ENCODE measurements around the gene IMPDH1. TPM values are rescaled to one million over a fixed set of nuclear protein-coding genes. Genes with fewer than 3 reads are reported as not detected.

The IMPDH1 gene
- polyA plus RNA-seq, 1 donor from 2014 or later = 49.7 TPM

- TF ChIP-seq MXI1 (conservative IDR thresholded peaks at IDR 0.05; ENCODE audit: poor library complexity, severe bottlenecking) (no peak), EZH2 (IDR thresholded peaks at IDR 0.05; ENCODE audit: borderline replicate concordance, insufficient read depth, low read length, poor library complexity, severe bottlenecking) (no peak), TAF1 (IDR thresholded peaks at IDR 0.05; ENCODE audit: low read depth) (no peak), EP300 (conservative IDR thresholded peaks at IDR 0.05; ENCODE audit: poor library complexity, severe bottlenecking) (no peak), POLR2AphosphoS5 (IDR thresholded peaks at IDR 0.05) (no peak), CTCF (IDR thresholded peaks at IDR 0.05; ENCODE audit: poor library complexity, severe bottlenecking) (no peak), RAD21 (conservative IDR thresholded peaks at IDR 0.05) (no peak), SMC3 (conservative IDR thresholded peaks at IDR 0.05; ENCODE audit: poor library complexity) (no peak), REST (IDR thresholded peaks at IDR 0.05; ENCODE audit: borderline replicate concordance) (no peak)
- Histone ChIP-seq H3K36me3 (ENCODE audit: insufficient read depth, low read length) (no peaks in the 10 kb centered on the region), H3K9me2 (ENCODE audit: insufficient read depth, low read length) (no peaks in the 10 kb centered on the region), H3K79me2 (replicated peaks; ENCODE audit: insufficient read depth, low read length) (peaks cover 18% of the 10 kb centered on the region), H3F3A (ENCODE audit: insufficient read depth, low read length, poor library complexity, severe bottlenecking) (no peaks in the 10 kb centered on the region), H3K9me3 (ENCODE audit: low read length) (no peaks in the 10 kb centered on the region), H3K4me2 (ENCODE audit: low read length) (no peak overlapping the region), H3K4me3 (ENCODE audit: low read length) (no peak overlapping the region), H3K27ac (ENCODE audit: low read length) (no peak overlapping the region), H2AFZ (ENCODE audit: low read depth, low read length) (no peak overlapping the region), H3K27me3 (ENCODE audit: insufficient read depth, low read depth, low read length) (no peaks in the 10 kb centered on the region), H4K20me1 (ENCODE audit: insufficient read depth) (no peaks in the 10 kb centered on the region), H3K9ac (ENCODE audit: low read length) (no peak overlapping the region)
Measured at GRCh38 chr7:128453836-128454804, 44.3 kb upstream of the IMPDH1 start.

- TF ChIP-seq TAF1 (IDR thresholded peaks at IDR 0.05; ENCODE audit: low read depth) = no peak
- no peak for TF ChIP-seq REST (IDR thresholded peaks at IDR 0.05; ENCODE audit: borderline replicate concordance)
- no peak for TF ChIP-seq MXI1 (conservative IDR thresholded peaks at IDR 0.05; ENCODE audit: poor library complexity, severe bottlenecking)
- no peak for TF ChIP-seq CTCF (IDR thresholded peaks at IDR 0.05; ENCODE audit: poor library complexity, severe bottlenecking)
- no peak for TF ChIP-seq EP300 (conservative IDR thresholded peaks at IDR 0.05; ENCODE audit: poor library complexity, severe bottlenecking)
- no peak for TF ChIP-seq POLR2AphosphoS5 (IDR thresholded peaks at IDR 0.05)
- no peak for TF ChIP-seq SMC3 (conservative IDR thresholded peaks at IDR 0.05; ENCODE audit: poor library complexity)
- TF ChIP-seq RAD21 (conservative IDR thresholded peaks at IDR 0.05) = no peak
- TF ChIP-seq EZH2 (IDR thresholded peaks at IDR 0.05; ENCODE audit: borderline replicate concordance, insufficient read depth, low read length, poor library complexity, severe bottlenecking) = no peak
- peaks cover 18% of the 10 kb centered on the region for H3K79me2 ChIP-seq (replicated peaks; ENCODE audit: insufficient read depth, low read length)
- no peaks in the 10 kb centered on the region for H3K36me3 ChIP-seq (ENCODE audit: insufficient read depth, low read length)
- H3K27me3 ChIP-seq (ENCODE audit: insufficient read depth, low read depth, low read length) = no peaks in the 10 kb centered on the region
- no peaks in the 10 kb centered on the region for H3K9me3 ChIP-seq (ENCODE audit: low read length)
- H4K20me1 ChIP-seq (ENCODE audit: insufficient read depth) = no peaks in the 10 kb centered on the region
- H3F3A ChIP-seq (ENCODE audit: insufficient read depth, low read length, poor library complexity, severe bottlenecking) = no peaks in the 10 kb centered on the region
- no peak overlapping the region for H3K4me3 ChIP-seq (ENCODE audit: low read length)
- H2AFZ ChIP-seq (ENCODE audit: low read depth, low read length) = no peak overlapping the region
- no peak overlapping the region for H3K9ac ChIP-seq (ENCODE audit: low read length)
- H3K9me2 ChIP-seq (ENCODE audit: insufficient read depth, low read length) = no peaks in the 10 kb centered on the region
- H3K4me2 ChIP-seq (ENCODE audit: low read length) = no peak overlapping the region
- no peak overlapping the region for H3K27ac ChIP-seq (ENCODE audit: low read length)
Measured at GRCh38 chr7:128452552-128452951, 42.8 kb upstream of the IMPDH1 start.
